Subcutaneous abdominal adipose tissue (tissue), 5 donors: ENCODE measurements around the gene TBC1D25.
A peak's percentile ranks its signal among the peaks of the same experiment; 100 is the strongest.

Source experiments
- H3K27ac ChIP-seq: one replicate; pipeline ENCODE4 v1.7.0; 2013; ENCODE audit warnings: low read depth, mild to moderate bottlenecking, inconsistent platforms, low read length, moderate library complexity
- H3K27me3 ChIP-seq, 5 donors: one replicate each; pipeline ENCODE4 v1.7.0; 2013; ENCODE audit warnings: low read length in 5 of 5, inconsistent platforms in 1 of 5; ENCODE audit not compliant: control insufficient read depth in 5 of 5, insufficient read depth in 4 of 5
- H3K36me3 ChIP-seq, 5 donors: one replicate each; pipeline ENCODE4 v1.7.0; 2013; ENCODE audit warnings: low read length in 5 of 5; ENCODE audit not compliant: control insufficient read depth in 5 of 5, insufficient read depth in 5 of 5
- H3K4me1 ChIP-seq, 5 donors: one replicate each; pipeline ENCODE4 v1.7.0; 2013; ENCODE audit warnings: low read length in 5 of 5, mild to moderate bottlenecking in 3 of 5, moderate library complexity in 1 of 5; ENCODE audit not compliant: control insufficient read depth in 5 of 5, insufficient read depth in 5 of 5
- H3K4me3 ChIP-seq, 5 donors: one replicate each; pipeline ENCODE4 v1.7.0; 2013; ENCODE audit warnings: low read length in 5 of 5, low read depth in 1 of 5
- H3K9ac ChIP-seq, 5 donors: one replicate each; pipeline ENCODE4 v1.7.0; 2013; ENCODE audit warnings: low read length in 5 of 5, mild to moderate bottlenecking in 4 of 5, moderate library complexity in 3 of 5
- H3K9me3 ChIP-seq, 5 donors: one replicate each; pipeline ENCODE4 v1.7.0; 2013; ENCODE audit warnings: low read length in 5 of 5; ENCODE audit not compliant: control insufficient read depth in 5 of 5
- donor health status: healthy.
- donor health status: healthy.
- donor health status: healthy.
- donor health status: healthy.
- donor health status: healthy.

TBC1D25 gene

DNA sequence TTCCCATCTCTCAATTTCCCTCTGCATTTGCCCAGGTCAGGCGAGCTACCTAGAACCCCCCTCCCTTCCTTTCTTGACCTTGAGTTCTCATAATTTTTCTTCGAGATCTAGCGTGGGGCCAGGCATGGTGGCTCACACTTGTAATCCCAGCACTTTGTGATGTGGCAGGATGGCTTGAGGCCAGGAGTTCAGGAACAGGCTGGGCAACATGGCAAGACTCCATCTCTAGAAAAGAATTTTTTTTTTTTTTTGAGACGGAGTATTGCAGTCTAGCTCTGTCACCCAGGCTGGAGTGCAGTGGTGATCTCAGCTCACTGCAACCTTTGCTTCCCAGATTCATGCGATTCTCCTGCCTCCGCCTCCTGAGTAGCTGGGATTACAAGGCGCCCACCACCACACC is 35.3 kb upstream of the TBC1D25 start:
- H3K9me3 ChIP-seq, result no peaks in the 10 kb centered on the region
- no peak overlapping the region for H3K27ac ChIP-seq
- H3K27me3 ChIP-seq, result peaks cover 0 to 12% (median 9%) of the 10 kb centered on the region in 5 donors
- H3K9ac ChIP-seq, result no peak overlapping the region
- H3K4me3 ChIP-seq, result no peak overlapping the region
- peaks cover 0 to 10% (median 6%) of the 10 kb centered on the region in 5 donors for H3K4me1 ChIP-seq
- H3K36me3 ChIP-seq, result no peaks in the 10 kb centered on the region

DNA sequence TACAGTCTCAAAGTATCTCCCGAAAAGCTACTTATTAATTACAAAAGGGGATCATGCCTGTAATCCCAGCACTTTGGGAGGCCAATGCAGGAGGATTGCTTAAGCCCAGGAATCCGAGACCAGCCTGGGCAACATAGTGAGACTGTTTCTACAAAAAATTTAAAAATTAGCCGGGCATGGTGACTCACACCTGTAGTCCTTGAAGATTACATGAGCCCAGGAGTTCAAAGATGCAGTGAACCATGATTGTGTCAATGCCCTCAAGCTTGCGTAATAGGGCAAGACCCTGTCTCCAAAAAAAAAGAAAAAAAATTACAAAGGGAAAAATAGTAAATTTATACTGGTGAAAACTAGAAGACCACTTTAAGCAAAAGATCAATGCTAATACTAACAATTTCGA is 34.0 kb upstream of the TBC1D25 start:
- Histone ChIP-seq H3K27me3 (peaks cover 0 to 15% (median 9%) of the 10 kb centered on the region in 5 donors), H3K36me3 (no peaks in the 10 kb centered on the region), H3K4me3 (no peak overlapping the region), H3K4me1 (peaks cover 0 to 17% (median 13%) of the 10 kb centered on the region in 5 donors), H3K27ac (no peak overlapping the region), H3K9ac (no peak overlapping the region), H3K9me3 (peaks cover 0 to 3% (median 0%) of the 10 kb centered on the region in 5 donors)

DNA sequence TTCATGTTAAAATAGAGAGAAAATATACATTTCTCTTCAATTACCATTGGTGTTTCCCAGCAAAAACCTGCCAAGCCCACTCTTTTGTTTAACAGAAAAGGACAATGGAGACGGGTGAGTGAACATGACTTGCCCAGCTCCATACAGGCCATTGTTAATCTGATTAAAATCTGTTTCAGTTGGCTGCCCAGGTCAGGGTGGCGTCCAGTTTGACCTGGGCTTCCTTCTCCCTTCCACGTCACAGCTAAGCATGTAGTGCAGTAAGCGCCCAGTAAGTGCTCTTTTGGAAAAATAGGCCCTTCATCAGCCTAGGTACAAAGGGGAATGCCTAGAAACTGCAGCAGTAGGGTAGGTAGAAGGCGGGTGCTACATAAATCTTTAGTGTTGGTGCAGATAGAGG is 32.3 kb upstream of the TBC1D25 start:
- peaks cover 0 to 13% (median 10%) of the 10 kb centered on the region in 5 donors for H3K27me3 ChIP-seq
- H3K27ac ChIP-seq, result no peak overlapping the region
- no peak overlapping the region for H3K9ac ChIP-seq
- H3K4me3 ChIP-seq, result no peak overlapping the region
- H3K36me3 ChIP-seq, result peaks cover 0 to 4% (median 0%) of the 10 kb centered on the region in 5 donors
- H3K4me1 ChIP-seq, result peaks cover 0 to 17% (median 13%) of the 10 kb centered on the region in 5 donors
- peaks cover 0 to 3% (median 0%) of the 10 kb centered on the region in 5 donors for H3K9me3 ChIP-seq

DNA sequence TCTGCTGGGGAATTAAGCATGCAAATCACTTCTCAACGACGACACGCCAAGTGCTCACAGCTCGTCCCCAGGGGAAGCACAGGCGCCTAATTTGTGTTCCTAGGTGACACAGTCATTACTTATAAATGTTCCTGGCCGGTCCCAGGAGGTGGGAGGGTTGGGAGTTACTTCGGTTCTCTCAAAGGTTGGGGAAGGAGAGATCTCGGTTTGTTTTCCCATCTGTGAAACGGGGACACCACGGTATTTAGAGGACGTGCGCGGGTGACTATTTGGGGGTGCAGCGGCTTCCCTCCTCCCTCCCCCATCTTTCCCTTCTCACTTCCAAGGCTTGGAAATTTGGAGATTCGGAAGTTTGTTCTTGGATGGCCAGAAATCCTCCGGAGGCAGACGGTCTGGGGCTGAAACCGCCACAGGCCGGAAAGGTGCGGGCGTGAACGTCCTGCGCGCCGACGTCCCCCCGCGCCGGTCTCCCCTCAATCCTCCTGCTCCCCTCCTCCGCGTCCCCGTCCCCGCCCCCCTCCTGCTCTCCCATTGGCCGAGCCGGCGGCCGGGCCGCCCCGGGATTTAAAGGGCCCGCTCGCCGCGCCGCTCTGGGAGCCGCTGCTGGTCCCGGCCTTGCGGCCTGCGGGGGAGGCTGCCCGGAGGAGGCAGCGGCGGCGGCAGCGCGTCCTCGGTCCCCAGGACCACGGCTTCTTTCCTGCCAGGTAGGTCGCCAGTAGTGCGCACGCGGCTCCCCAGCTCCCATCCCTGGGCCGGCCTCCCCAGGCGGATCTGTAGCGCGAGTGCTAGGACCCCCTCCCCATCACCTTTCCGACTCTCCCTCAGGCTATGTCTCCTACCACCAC is 30.9 kb upstream of the TBC1D25 start, which contains the start of gene PORCN:
Gene PORCN, plus strand, starts transcription at position 593 of the 845 bp plus-strand sequence. CDS start 829 bp downstream, outside the sequence.
- Histone ChIP-seq H3K4me3 (peak within 1 kb of the TSS; percentile 76 to 82 (median 79)), H3K27ac (peak within 1 kb of the TSS; percentile 30), H3K27me3 (peaks cover 0 to 18% (median 10%) of the 10 kb centered on the region in 5 donors), H3K4me1 (peaks cover 0 to 17% (median 13%) of the 10 kb centered on the region in 5 donors), H3K36me3 (peaks cover 0 to 12% (median 3%) of the 10 kb centered on the region in 5 donors), H3K9me3 (peaks cover 0 to 3% (median 0%) of the 10 kb centered on the region in 5 donors), H3K9ac (peak within 1 kb of the TSS in 4 of 5 donors; percentile 71 to 86 (median 82))

DNA sequence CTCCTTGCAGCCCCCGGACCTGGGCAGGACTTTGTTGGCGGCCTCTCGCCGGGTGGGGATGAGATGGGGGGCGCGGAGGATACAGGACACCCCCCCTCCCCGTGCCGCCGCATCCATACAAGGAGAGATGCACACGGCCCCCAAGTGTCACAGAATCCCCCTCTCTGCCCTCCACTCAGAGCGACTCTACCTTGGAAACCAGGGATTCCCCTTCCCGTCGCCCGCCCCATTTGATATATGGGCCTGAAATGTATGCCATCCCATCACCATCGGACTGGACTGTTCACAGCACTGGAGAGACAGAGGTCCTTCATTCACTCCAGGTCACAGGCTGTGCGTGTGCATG is 30.3 kb upstream of the TBC1D25 start:
- H3K9ac ChIP-seq, result peak overlapping the region in 4 of 5 donors; percentile 71 to 86 (median 82)
- peaks cover 0 to 15% (median 8%) of the 10 kb centered on the region in 5 donors for H3K27me3 ChIP-seq
- H3K4me1 ChIP-seq, result peaks cover 0 to 17% (median 13%) of the 10 kb centered on the region in 5 donors
- H3K36me3 ChIP-seq, result peaks cover 0 to 12% (median 3%) of the 10 kb centered on the region in 5 donors
- H3K4me3 ChIP-seq, result peak overlapping the region; percentile 74 to 79 (median 76)
- peaks cover 0 to 3% (median 0%) of the 10 kb centered on the region in 5 donors for H3K9me3 ChIP-seq
- no peak overlapping the region for H3K27ac ChIP-seq

DNA sequence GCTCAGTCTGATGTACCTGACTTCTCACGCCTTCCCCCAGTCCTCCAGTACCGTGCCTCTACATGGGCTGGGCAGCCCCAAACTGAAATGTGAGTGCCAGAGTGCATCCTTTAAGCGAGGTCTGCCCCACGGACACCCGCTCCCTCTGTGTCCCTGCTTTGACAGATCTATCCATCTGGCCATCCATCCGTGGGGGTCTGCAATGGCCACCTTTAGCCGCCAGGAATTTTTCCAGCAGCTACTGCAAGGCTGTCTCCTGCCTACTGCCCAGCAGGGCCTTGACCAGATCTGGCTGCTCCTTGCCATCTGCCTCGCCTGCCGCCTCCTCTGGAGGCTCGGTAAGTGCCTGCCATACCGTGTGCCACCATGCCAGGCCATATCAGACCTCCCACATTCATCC is 29.9 kb upstream of the TBC1D25 start:
- H3K9ac ChIP-seq, result peak overlapping the region in 3 of 5 donors; percentile 78 to 86 (median 86)
- H3K36me3 ChIP-seq, result peaks cover 0 to 15% (median 3%) of the 10 kb centered on the region in 5 donors
- peaks cover 0 to 15% (median 8%) of the 10 kb centered on the region in 5 donors for H3K27me3 ChIP-seq
- no peak overlapping the region for H3K27ac ChIP-seq
- peak overlapping the region; percentile 74 to 79 (median 76) for H3K4me3 ChIP-seq
- H3K4me1 ChIP-seq, result peaks cover 0 to 17% (median 13%) of the 10 kb centered on the region in 5 donors
- peaks cover 0 to 3% (median 0%) of the 10 kb centered on the region in 5 donors for H3K9me3 ChIP-seq

DNA sequence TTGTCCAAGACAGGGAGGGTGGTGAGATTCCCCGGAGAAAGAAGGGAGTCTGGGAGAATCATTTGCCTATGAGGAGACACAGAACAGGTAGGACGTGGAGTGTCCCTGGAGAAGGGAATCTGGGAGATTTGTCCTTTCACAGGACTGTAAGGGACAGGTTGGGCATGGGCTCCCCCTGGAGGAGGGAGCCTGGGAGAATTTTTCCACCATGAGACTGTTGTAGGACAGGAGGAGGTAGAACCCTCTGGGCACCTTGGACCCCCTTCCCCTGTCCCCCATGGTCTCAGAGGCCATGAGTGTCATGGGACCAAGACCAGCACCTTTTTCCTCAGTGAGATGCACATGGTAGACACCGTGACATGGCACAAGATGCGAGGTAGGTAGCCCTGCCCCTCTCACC is 28.0 kb upstream of the TBC1D25 start:
- H3K4me3 ChIP-seq, result no peak overlapping the region
- H3K27ac ChIP-seq, result no peak overlapping the region
- peaks cover 0 to 17% (median 13%) of the 10 kb centered on the region in 5 donors for H3K4me1 ChIP-seq
- peaks cover 0 to 18% (median 8%) of the 10 kb centered on the region in 5 donors for H3K27me3 ChIP-seq
- no peak overlapping the region for H3K9ac ChIP-seq
- H3K9me3 ChIP-seq, result peaks cover 0 to 5% (median 0%) of the 10 kb centered on the region in 5 donors
- peaks cover 0 to 24% (median 7%) of the 10 kb centered on the region in 5 donors for H3K36me3 ChIP-seq

DNA sequence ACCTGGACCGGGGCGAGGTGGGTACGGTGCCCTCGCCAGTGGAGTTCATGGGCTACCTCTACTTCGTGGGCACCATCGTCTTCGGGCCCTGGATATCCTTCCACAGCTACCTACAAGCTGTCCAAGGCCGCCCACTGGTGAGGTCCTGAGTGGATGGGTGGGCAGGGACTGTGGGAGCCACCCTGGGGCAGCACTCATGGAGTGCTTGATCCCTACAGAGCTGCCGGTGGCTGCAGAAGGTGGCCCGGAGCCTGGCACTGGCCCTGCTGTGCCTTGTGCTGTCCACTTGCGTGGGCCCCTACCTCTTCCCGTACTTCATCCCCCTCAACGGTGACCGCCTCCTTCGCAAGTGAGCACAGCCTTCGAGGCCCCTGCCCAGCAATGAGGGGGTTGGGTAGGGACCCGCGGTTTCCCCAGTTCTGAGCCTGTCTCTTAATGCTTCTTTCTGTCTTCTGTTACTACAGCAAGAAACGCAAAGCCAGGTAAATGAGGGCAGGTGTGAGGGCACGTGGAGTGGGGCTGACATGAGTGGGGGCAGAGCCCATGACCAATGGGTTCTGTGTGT is 27.1 kb upstream of the TBC1D25 start:
- Histone ChIP-seq H3K27me3 (peaks cover 0 to 18% (median 11%) of the 10 kb centered on the region in 5 donors), H3K4me3 (no peak overlapping the region), H3K9me3 (peaks cover 0 to 5% (median 0%) of the 10 kb centered on the region in 5 donors), H3K4me1 (peaks cover 0 to 17% (median 13%) of the 10 kb centered on the region in 5 donors), H3K27ac (no peak overlapping the region), H3K9ac (no peak overlapping the region), H3K36me3 (peaks cover 0 to 28% (median 7%) of the 10 kb centered on the region in 5 donors)

DNA sequence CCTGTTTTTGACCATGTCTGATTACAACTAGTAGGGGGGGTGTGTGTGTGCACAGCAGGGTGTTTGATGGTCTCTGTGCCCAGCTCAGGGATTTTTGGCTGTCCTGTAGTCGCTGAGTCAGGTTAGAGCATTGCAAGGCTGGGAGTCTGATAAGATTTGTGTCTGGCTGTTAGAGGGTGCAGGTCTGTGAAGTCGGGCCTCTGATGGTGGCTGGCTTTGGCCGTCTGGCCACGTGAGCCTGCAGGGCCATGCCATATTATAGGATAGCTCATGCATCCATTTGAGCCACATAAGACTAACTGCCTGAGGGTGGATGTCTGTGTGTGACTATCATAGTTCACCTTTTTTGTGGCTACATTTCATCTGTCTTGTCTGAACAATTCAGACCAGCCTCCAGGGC is 25.8 kb upstream of the TBC1D25 start:
- Histone ChIP-seq H3K9me3 (peaks cover 0 to 5% (median 0%) of the 10 kb centered on the region in 5 donors), H3K4me3 (no peak overlapping the region), H3K27me3 (peaks cover 0 to 18% (median 11%) of the 10 kb centered on the region in 5 donors), H3K27ac (no peak overlapping the region), H3K36me3 (peaks cover 0 to 28% (median 7%) of the 10 kb centered on the region in 5 donors), H3K4me1 (peaks cover 0 to 12% (median 8%) of the 10 kb centered on the region in 5 donors), H3K9ac (no peak overlapping the region)
